ENCODE results near the gene SLC12A2.
A peak's percentile ranks its signal among the peaks of the same experiment; 100 is the strongest.

Gene SLC12A2

GRCh38 chr5:128208436-128208835, 124.9 kb downstream of the SLC12A2 start:
- no peak for DNase-seq
- intact Hi-C loops (cut with DNase I) = loop anchor here (10.0 kb wide), 2 partner anchors 334 to 444 kb away; no protein-coding TSS in a partner anchor

- no peak for DNase-seq
- intact Hi-C loops (cut with DNase I) = loop anchor here (5.0 to 10.0 kb wide), 2 partner anchors 283 to 635 kb away; no protein-coding TSS in a partner anchor
Measured at GRCh38 chr5:128212191-128212806, 128.7 kb downstream of the SLC12A2 start.

GRCh38 chr5:128213340-128213739, 129.8 kb downstream of the SLC12A2 start:
- intact Hi-C loops (cut with DNase I) = loop anchor here (5.0 to 10.0 kb wide), 2 partner anchors 281 to 634 kb away; no protein-coding TSS in a partner anchor
- DNase-seq = peak in 38 of 42 donors; percentile 18 to 85 (median 68)

GRCh38 chr5:128213833-128214232, 130.3 kb downstream of the SLC12A2 start:
- intact Hi-C loops (cut with DNase I) = loop anchor here (5.0 to 10.0 kb wide), 2 partner anchors 281 to 633 kb away; no protein-coding TSS in a partner anchor
- no peak for DNase-seq

GRCh38 chr5:128216285-128216684, 132.7 kb downstream of the SLC12A2 start:
- no peak for DNase-seq
- intact Hi-C loops (cut with DNase I) = loop anchor here (10.0 kb wide), 1 partner anchor 279 kb away; no protein-coding TSS in a partner anchor

GRCh38 chr5:128216860-128217531, 133.4 kb downstream of the SLC12A2 start:
- intact Hi-C loops (cut with DNase I) = loop anchor here (10.0 kb wide), 1 partner anchor 278 kb away; no protein-coding TSS in a partner anchor
- peak in 13 of 42 donors; percentile 4 to 72 (median 19) for DNase-seq

- intact Hi-C loops (cut with DNase I) = no loop called here
- DNase-seq = no peak
Measured at GRCh38 chr5:128220841-128221240, 137.3 kb downstream of the SLC12A2 start.

GRCh38 chr5:128224336-128224735, 140.8 kb downstream of the SLC12A2 start:
- DNase-seq = no peak
- intact Hi-C loops (cut with DNase I) = no loop called here

GRCh38 chr5:128225245-128226030, 141.9 kb downstream of the SLC12A2 start:
- DNase-seq = no peak
- intact Hi-C loops (cut with DNase I) = no loop called here

GRCh38 chr5:128228008-128228407, 144.4 kb downstream of the SLC12A2 start:
- no peak for DNase-seq

GRCh38 chr5:128228521-128228920, 145.0 kb downstream of the SLC12A2 start:
- intact Hi-C loops (cut with DNase I) = no loop called here

More at GRCh38 chr5:128228008-128228407, 144.4 kb downstream of the SLC12A2 start:
- intact Hi-C loops (cut with DNase I) = no loop called here

GRCh38 chr5:128234928-128235641, 151.5 kb downstream of the SLC12A2 start:
- no peak for DNase-seq
- intact Hi-C loops (cut with DNase I) = no loop called here

More at GRCh38 chr5:128228521-128228920, 145.0 kb downstream of the SLC12A2 start:
- DNase-seq = no peak

- DNase-seq = no peak
- intact Hi-C loops (cut with DNase I) = no loop called here
Measured at GRCh38 chr5:128236334-128236733, 152.8 kb downstream of the SLC12A2 start.

GRCh38 chr5:128237000-128237399, 153.4 kb downstream of the SLC12A2 start:
- intact Hi-C loops (cut with DNase I) = no loop called here
- no peak for DNase-seq

- intact Hi-C loops (cut with DNase I) = no loop called here
- DNase-seq = no peak
Measured at GRCh38 chr5:128237546-128237945, 154.0 kb downstream of the SLC12A2 start.

All from head of caudate nucleus (tissue), 42 donors.